Ureter (tissue), 1 donor: ENCODE measurements around the gene DDX6. TPM values are rescaled to one million over a fixed set of nuclear protein-coding genes. Genes with fewer than 3 reads are reported as not detected.
"Not testable (repeated sequence)": the region's sequence is repeated elsewhere in the genome, so short reads cannot be mapped to it uniquely, and the experiment has no call there.

Experiments
- DNase-seq: peaks from one replicate; pipeline ENCODE4 v3.0.0-alpha.2; 2020; ENCODE audit warnings: low spot score
- total RNA-seq: library from RNA; stranded (reverse); gene quantifications from one replicate; pipeline ENCODE4 v1.2.4, GENCODE V29; 2023
- donor health status: DM: yes; HTN: yes; CAD: no.

The DDX6 gene
- total RNA-seq, 1 donor from 2014 or later: 174 TPM

- DNase-seq: peak; percentile 68
Observed at GRCh38 chr11:118790357-118791110, 430 bp downstream of the DDX6 start.

DNA sequence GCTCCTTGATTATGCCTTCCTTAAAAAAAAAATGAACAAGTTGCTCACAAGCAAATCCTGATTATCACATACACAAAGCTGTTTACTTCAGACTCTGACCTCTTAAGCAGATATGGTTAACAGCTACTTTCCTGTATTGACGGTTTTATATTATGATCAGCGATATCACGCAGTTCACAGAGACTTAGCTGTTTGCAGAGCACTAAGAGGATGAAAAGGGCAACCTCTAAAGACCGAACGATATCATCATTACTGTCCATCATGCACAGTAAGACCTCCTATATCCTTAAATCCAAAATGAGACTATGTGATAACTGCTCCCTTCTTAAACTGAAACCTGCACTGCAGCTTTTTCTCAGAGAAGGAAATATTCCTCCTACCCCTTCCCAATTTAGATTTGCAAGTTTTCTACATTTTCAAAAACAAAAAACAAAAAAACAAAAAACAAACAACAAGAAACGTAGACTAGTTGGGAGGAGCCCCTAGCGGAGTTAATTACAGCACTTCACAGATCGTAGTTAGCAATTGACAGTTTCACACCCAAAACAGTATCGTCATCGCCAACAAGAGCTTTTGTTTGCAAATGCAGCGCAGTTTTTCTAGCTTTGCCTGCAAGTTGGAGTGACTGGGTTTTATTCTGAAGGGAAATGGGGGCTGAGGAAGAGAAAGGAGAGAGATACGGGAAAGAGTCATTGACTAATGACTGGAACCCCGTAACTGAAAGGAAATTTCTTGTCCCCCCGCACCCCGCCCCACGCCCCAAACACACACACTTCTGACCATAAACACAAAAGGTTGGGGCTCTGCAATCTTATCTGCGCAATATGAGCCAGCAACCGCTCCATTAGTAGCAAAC, 1.2 kb downstream of the DDX6 start:
- peak; percentile 46 for DNase-seq

DNA sequence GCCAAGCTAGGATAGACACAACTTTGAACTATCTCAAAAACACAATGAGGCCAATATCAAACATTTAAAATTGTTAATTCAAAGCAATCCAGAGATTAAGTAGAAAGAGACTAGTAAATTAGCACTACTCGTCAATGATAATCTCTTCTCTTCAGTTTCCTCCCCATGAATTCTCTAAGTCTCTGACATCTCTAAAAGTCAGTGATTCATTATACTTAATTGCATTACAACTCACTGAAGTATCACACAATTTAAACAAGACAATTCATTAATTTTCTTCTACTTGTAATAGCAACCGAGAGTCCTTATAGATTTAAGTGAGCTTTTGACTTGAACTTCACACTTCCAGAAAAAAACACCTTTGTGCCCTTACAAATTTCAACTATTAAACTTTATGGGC, 4.3 kb downstream of the DDX6 start:
- no peak for DNase-seq

DNA sequence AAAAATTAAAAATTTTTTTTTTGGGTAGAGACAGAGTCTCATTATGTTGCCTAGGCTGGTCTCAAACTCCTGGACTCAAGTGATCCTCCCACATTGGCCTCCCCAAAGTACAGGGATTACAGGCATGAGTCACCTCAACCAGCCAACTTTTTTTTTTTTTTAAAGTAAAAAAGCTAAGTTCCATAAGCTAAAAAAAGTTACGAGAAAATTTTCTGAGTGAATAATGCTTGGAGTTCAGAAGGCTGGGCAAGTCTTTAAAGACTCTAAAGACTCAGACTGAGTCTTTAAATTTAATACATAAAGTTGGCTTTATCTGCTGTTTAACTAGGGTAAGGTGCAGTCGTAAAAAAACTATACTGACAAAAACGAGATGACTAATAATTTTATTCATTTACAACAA, 5.6 kb downstream of the DDX6 start:
- no peak for DNase-seq

DNA sequence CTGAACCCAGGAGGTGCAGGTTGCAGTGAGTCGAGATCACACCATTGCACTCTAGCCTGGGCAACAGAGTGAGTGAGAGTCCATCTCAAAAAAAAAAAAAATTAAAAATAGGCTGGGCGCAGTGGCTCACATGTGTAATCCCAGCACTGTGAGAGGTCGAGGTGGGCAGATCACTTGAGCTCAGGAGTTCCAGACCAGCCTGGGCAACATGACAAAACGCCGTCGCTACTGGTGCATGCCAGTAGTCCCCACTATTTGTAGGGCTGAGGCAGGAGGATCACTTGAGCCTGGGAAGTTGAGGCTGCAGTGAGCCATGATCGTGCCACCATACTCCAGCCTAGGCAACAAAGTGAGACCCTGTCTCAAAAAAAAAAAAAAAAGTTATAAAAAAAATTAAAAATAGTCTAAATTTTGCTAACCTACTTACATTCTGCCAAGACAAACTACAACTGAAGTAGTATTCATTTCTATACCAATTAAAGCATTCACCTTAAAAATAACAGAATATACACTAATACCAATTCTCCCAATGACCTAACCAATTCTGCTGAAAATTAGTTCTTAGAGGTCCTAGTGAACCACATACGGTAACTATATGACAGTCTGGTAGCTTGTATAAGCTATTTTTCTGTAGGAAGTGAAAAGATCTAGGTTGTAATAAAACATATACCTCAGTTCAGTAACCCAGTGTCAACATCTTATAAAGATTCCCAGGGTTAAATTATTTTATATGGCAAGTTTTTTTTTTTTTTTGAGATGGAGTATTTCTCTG, 7.1 kb downstream of the DDX6 start:
- no peak for DNase-seq

DNA sequence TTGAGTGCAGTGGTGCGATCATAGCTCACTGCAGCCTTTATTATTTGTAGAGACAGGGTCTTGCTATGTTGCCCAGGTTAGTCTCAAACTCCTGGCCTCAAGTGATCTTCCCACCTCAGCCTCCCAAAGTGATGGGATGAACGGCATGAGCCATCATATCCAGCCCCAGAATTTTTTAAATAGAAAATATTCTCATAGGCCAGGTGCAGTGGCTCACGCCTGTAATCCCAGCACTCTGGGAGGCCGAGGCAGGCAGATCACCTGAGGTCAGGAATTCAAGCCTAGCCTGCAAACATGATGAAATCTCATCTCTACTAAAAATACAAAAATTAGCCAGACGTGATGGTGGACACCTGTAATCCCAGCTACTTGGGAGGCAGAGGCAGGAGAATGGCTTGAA, 7.6 kb downstream of the DDX6 start:
- not testable (repeated sequence) for DNase-seq

DNA sequence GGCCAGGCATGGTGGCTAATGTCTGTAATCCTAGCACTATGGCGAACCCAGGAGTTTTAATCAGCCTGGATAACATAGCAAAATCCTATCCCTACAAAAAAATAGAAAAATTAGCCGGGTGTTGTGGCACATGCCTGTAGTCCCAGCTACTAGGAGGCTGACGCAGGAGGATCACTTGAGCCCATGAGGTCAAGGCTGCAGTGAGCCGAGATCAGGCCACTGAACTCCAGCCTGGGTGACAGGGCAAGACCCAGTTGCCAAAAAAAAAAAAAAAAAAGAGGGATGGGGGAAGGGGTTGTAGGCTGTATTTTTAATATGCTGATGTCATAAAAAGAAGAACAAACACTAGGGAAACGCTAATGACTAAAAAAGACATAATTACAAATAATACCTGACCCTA, 12.1 kb downstream of the DDX6 start:
- DNase-seq: no peak

DNA sequence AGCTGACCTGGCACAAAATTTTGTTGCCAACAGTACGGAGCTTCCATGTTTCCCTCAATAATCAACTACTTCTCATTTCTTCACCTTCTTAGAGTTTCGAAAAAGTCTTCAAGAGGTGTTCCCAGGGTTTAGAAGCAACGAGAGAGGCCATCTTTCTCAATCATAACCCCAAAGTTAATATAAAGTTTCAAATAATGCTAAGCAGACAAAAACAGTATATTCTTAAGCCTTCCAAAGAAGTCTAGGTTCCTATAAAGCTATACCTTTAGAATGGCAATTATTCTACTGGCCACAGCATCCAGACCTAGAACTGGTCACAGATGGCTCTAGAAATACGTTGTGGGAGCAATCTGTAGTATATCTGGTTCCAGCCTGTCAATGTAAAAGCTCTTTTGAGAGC, 16.9 kb downstream of the DDX6 start:
- no peak for DNase-seq

DNA sequence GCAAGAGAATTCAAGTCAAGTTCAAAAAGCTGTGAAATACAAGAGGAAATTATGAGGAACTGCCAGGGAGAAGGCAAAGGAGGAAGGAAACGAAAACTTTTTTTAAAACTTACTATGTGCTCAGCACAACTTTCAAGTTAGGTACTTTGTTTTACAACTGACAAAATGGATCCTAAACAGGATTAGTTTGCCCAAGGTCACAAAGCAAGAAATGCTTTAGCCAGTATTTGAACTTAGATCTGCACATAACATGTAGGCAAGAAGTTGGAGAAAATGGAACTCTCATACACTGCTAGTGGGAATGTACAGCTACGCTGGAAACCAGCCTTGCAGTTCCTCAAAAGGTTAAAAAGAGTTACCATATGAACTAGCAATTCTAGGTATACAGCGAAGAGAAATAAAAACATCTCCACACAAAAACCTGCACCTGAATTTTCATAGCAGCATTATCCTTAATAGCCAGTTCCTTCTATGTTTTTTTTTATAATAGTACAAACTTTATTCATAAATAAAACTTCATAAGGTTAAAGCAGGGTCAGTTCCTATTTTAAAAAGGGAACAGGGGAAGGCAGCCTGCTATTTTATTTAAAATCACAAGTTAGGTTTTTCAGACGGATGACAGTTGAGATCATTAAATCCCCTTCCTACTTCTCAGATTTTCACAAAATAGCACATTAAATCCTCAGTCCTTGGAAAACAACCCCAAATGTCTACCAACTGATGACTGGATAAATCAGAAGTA, 19.2 kb downstream of the DDX6 start:
- DNase-seq: no peak

DNA sequence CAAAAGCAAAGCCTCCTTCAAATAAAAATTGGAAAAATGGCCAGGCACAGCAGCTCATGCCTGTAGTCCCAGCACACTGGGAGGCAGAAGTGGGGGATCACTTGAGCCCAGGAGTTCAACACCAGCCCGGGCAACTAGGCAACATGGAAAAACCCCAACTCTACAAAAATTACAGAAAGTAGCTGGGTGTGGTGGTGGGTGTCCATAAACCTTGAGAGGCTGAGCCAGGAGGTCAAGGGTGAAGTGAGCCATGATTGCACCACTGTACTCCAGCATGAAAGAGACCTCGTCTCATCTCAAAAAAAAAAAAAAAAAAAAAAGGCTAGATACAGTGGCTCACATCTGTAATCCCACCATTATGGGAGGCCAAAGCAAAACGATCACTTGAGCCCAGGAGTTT, 22.3 kb downstream of the DDX6 start:
- DNase-seq: no peak

DNA sequence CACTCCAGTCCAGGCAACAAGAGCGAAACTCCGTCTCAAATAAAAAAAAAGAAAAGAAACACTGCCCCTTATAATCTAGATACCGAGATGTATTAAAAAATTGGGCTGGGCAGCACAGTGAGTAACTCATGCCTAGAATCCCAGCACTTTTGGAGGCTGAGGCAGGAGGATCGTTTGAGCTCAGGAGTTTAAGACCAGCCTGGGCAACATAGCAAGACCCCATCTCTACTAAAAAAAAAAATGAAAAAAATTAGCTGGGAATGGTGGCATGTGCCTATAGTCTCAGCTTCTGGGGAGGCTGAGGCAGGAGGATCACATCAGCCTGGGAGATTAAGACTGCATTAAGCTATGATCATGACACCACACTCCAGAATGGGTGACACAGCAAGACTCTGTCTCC, 24.9 kb downstream of the DDX6 start:
- DNase-seq: no peak

DNA sequence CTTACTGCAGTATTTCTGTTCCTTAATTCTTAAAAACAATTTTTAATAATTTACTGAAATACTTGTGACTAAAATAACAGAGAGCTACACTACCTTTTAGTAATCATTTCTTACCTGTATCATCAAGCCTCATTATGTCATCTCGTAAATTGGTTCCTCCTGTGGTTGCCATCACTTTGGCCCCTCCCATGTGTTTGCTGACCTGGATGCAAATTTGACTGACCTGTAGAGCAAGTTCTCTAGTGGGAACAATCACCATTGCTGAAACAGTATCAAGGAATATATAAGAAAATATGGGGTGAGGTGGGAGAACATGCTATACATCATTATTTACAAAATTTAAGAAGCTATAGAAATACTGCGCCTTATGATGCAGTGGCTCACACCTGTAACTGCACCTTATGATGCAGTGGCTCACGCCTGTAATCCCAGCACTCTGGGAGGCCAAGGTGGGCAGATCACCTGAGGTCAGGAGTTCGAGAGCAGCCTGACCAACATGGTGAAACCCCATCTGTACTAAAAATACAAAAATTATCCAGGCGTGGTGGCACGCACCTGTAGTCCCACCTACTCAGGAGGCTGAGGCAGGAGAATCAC, 25.8 kb downstream of the DDX6 start:
- DNase-seq: not testable (repeated sequence)

GRCh38 chr11:118763041-118763440, 27.9 kb downstream of the DDX6 start:
- DNase-seq: no peak

GRCh38 chr11:118761981-118762380, 29.0 kb downstream of the DDX6 start:
- DNase-seq: not testable (repeated sequence)

- DNase-seq: no peak
Observed at GRCh38 chr11:118757876-118758399, 33.0 kb downstream of the DDX6 start.

- no peak for DNase-seq
Observed at GRCh38 chr11:118752654-118753053, 38.3 kb downstream of the DDX6 start.

DNA sequence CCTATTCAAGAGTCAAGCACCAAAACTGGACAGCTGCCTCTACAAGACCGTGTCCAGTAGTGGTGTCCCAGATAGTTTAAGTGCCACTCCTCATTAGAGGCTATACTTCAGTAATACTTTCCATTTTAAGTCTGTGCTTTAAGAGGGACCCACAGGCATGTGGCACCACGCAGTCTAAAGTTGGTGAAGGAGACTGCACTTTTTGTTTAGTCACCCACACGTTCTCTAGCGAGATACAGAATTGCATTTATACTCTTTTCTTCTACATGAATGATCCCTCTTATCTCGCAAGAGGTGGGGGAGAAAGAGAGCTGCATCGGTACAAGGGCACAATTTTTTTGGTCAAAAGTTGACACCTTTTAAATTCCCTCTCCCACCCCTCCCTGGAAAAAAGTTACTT, 41.5 kb downstream of the DDX6 start:
- DNase-seq: no peak

- no peak for DNase-seq
Observed at GRCh38 chr11:118748056-118748455, 42.9 kb downstream of the DDX6 start.

GRCh38 chr11:118746988-118747585, 43.9 kb downstream of the DDX6 start:
- DNase-seq: no peak

GRCh38 chr11:118744046-118744445, 46.9 kb downstream of the DDX6 start:
- no peak for DNase-seq

GRCh38 chr11:118742304-118742703, 48.7 kb downstream of the DDX6 start:
- no peak for DNase-seq
